Fibroblast of lung (primary cell): ENCODE measurements around the gene TRIM73.
"Not testable (repeated sequence)": the region's sequence is repeated elsewhere in the genome, so short reads cannot be mapped to it uniquely, and the experiment has no call there.

Experiments
- EZH2 ChIP-seq: IDR thresholded peaks from 2 replicates; pipeline ENCODE4 v1.5.1; 2012; ENCODE audit warnings: low read length, control low read depth, mild to moderate bottlenecking; ENCODE audit errors: missing control alignments
- TF ChIP-seq, protein P1 (sequence below), 2 donors: IDR thresholded peaks in 1 of 2; conservative IDR thresholded peaks in 1 of 2; 1 replicate in 1 of 2; 2 replicates in 1 of 2; pipeline ENCODE4 v1.5.1; 2011 to 2012; ENCODE audit warnings: low read length in 2 of 2, control low read depth in 1 of 2, inconsistent platforms in 1 of 2, low read depth in 1 of 2, mild to moderate bottlenecking in 1 of 2

DNA sequence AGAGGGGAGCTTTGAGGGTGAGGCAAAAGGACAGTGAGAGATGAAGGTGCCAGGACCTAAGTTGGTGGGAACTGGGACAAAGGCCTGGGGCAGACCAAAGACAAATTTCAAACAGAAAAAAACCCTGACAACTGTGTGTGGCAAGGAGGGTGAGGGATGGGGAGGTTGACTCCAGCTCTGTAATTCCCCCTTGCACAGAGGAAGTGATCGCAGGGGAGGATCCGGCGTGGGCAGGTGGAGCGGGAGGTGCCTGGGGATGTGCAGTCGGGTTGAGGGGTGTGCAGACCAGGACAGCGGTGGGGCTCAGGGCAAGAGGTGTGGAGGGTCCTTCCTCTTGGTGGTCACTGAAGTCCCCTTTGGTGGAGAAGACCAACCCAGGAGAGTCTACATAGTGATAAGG, 5.1 kb downstream of the TRIM73 start:
- TF ChIP-seq, protein P1, sequence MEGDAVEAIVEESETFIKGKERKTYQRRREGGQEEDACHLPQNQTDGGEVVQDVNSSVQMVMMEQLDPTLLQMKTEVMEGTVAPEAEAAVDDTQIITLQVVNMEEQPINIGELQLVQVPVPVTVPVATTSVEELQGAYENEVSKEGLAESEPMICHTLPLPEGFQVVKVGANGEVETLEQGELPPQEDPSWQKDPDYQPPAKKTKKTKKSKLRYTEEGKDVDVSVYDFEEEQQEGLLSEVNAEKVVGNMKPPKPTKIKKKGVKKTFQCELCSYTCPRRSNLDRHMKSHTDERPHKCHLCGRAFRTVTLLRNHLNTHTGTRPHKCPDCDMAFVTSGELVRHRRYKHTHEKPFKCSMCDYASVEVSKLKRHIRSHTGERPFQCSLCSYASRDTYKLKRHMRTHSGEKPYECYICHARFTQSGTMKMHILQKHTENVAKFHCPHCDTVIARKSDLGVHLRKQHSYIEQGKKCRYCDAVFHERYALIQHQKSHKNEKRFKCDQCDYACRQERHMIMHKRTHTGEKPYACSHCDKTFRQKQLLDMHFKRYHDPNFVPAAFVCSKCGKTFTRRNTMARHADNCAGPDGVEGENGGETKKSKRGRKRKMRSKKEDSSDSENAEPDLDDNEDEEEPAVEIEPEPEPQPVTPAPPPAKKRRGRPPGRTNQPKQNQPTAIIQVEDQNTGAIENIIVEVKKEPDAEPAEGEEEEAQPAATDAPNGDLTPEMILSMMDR (conservative IDR thresholded peaks at IDR 0.05 in 1 of 2, IDR thresholded peaks at IDR 0.05 in 1 of 2; ENCODE audit: low read depth in 1 of 2, low read length in 2 of 2): not testable (repeated sequence)
- not testable (repeated sequence) for TF ChIP-seq EZH2
